GM19351 (cell line): Measurements from ENCODE around the gene SMIM8.
A peak's percentile ranks its signal among the peaks of the same experiment; 100 is the strongest.

Experiments used
- ATAC-seq: cut with Tn5 transposase; IDR thresholded peaks from one replicate; pipeline ENCODE4 v1.9.1; 2021; ENCODE audit warnings: mild to moderate bottlenecking, moderate library complexity; ENCODE audit not compliant: unreplicated experiment

SMIM8 gene

GRCh38 chr6:87333591-87334181 lies 11.3 kb downstream of the SMIM8 start:
- ATAC-seq: no peak

GRCh38 chr6:87334683-87335082 lies 12.3 kb downstream of the SMIM8 start:
- no peak for ATAC-seq

DNA sequence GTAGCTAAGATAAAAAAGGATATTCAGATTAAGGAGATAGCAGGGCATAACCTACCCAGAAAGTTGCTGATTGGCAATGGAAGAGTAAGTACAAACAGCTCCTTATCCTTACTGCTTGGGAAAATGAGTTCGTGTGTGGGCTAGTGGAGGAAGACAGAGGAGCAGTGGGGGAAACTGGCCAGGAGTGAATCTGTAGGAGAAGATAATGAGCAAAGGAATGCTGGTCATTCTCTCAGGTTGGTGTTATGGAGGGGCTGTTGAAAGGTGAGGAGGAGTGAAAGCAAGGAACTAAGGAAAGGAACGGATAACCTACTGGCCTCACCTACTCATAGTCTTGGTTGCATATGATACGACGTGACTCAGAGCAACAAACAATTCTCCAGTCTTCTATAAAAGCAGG lies 14.0 kb downstream of the SMIM8 start:
- ATAC-seq: no peak

- ATAC-seq: no peak
Measured at GRCh38 chr6:87340230-87340629, 17.8 kb downstream of the SMIM8 start.

- no peak for ATAC-seq
Measured at GRCh38 chr6:87341158-87341557, 18.8 kb downstream of the SMIM8 start.

DNA sequence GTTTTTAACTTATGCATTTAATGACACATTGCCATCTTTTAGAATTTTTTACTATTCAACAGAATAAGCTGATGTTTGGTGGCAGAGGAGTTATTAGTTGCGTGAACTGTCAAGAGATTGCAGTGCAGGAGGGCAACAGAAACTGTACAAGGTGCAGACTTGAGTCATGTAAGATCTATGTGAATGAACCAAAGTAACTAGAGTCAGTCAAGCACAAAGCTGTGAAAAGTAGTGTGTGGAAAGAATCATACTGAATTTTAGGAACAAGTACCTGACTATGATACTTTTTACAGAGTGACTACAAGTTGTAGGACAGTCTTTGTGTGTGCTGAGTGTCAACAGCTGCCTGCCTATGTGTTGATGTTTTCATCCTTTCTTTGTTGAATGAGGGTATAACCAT lies 19.5 kb downstream of the SMIM8 start:
- ATAC-seq: peak; percentile 98

- ATAC-seq: no peak
Measured at GRCh38 chr6:87342829-87343228, 20.4 kb downstream of the SMIM8 start.

DNA sequence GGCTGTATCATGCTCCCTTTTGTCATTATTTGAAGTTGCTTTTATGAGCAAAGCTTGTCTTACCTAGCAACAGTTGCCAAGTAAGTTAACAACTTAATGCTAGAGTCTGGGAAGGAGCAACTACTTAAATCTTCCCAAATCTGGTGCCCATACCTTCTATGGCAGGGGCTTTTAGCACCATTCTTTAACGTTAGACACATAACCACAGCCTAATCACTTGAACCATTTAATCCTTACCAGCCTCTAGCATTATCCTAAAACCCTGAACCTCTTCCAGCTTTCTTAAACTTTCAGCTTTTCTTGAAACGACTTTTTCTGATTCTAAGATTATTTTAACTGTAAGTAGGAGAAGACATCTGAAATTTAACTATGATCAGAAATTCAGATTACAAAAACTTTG lies 22.3 kb downstream of the SMIM8 start, which contains the start of gene C6orf163:
Gene C6orf163, plus strand, starts transcription at position 83 of the 400 bp plus-strand sequence. Its CDS starts 287 bp downstream, at position 370.
- ATAC-seq: no peak

DNA sequence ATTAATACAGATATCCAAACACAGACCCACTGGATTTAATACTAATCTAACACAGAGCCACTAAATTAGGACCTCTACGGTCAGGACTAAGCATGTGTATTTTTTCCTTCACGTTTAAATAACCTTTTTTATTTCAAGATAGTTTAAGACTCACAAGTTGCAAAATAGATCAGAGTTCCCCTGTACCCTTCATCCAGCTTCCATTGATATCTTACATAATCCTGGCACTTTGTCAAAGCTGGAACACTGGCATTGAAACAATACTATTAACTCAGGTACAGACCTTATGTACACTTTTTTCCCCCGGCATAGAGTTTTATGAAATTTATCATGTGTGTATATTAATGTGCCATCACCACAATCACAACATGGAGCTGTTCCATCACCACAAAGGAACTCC lies 24.3 kb downstream of the SMIM8 start:
- ATAC-seq: no peak

- ATAC-seq: no peak
Measured at GRCh38 chr6:87349896-87350295, 27.5 kb downstream of the SMIM8 start.

DNA sequence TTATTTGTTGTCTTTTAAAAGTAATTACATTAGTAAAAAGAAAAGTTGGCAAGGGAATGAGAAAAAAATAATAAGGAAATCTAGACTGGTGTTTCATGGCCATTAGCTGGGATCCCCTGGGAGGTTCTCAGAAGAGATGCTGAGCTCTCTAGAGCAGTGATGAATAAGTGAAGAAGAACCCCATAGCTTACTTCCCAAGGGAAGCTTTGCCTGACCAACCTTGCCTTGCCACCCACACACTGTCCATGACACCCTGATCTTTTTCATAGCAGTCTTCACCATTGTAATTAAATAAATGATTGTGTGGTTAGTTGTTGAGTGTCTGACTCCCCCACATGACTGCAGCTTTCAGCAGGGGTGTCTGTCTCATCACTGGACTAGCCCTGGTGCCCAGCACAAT lies 28.1 kb downstream of the SMIM8 start:
- no peak for ATAC-seq

DNA sequence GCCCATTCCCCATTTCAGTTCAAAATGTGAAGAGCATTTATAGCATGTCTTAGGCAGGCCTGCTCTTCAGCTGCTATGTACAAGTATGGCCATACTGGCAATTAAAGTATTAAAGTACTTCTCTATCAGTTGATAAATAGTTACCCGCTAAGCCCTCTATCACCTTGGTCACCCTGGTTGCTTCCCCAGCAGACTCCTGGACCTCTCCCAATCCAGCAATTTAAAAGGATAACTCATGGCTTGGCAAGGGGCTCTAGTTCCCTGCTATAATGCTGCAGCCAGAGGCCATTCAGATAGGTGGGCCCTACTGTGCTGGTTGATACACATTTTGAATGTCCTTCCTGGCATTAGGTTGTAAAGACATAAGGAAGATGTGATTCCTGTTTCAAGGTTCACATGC lies 29.2 kb downstream of the SMIM8 start:
- ATAC-seq: no peak

GRCh38 chr6:87356181-87356580 lies 33.8 kb downstream of the SMIM8 start:
- ATAC-seq: no peak

GRCh38 chr6:87357479-87358196 lies 35.2 kb downstream of the SMIM8 start:
- ATAC-seq: no peak

GRCh38 chr6:87364602-87365252 lies 42.3 kb downstream of the SMIM8 start:
- ATAC-seq: no peak

DNA sequence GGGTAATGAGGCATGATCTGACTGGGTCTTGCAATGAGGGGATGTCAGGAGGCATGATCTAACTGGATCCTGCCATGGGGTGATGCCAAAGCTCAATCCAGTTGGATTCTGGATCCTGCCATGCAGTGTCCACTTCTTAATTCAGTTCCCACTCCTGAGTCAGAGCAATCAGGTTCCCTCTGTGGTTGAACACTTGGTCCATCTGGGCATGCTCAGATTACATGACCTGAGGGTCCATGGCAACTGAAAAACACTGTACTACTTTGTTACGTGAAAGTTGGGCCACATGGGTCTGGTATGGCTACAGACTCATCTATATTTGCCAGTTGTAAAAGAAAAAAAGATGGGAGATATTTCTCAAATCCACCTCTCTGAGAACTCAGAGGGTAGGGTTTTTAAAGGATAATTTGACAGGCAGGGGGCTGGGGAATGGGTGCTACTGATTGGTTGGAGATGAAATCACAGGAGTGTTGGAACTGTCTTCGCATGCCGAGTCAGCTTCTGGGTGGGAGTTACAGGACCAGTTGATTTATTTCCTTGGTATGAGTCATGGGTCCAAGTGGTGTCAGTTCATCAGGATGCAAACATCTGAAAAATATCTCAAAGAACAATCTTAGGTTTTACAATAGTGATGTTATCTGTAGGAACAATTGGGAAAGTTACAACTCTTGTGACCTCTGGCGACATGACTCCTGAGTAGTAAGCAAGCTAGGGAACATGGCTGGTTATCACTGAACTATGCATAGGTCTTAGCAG lies 43.9 kb downstream of the SMIM8 start:
- ATAC-seq: no peak

DNA sequence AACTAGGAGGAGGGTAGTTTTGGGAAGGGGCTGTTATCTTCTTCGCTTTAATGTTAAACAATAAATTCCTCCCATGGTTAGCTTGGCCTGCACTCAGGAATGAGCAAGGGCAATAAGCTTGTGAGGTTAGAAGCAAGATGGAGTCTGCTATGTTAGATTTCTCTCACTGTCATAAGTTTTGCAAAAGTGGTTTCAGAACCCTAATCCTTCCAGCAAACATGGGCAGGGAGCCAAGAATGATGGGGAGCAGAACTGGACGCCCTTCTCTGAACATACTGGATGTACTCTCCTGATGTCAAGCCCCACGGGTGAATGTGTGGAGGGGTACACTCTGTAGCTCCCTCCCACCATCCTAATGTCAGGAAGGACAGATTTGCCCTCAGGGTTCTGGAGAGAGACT lies 44.5 kb downstream of the SMIM8 start:
- ATAC-seq: no peak

DNA sequence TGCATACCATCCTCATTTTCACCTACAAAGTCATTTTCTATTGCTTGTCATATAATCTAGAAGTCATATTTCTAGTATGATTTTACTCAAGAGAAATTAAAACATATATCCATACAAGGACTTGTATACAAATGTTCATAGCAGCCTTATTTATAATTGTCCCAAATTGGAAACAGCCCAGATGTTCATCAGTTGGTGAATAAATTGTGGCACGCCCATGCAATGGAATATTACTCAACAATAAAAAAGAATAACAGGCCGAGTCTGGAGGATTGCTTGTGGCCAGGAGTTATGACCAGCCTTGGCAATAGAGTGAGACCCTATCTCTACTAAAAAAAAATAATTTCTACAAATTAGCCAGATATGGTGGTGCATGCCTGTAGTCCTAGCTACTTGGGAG lies 51.0 kb downstream of the SMIM8 start:
- ATAC-seq: no peak

DNA sequence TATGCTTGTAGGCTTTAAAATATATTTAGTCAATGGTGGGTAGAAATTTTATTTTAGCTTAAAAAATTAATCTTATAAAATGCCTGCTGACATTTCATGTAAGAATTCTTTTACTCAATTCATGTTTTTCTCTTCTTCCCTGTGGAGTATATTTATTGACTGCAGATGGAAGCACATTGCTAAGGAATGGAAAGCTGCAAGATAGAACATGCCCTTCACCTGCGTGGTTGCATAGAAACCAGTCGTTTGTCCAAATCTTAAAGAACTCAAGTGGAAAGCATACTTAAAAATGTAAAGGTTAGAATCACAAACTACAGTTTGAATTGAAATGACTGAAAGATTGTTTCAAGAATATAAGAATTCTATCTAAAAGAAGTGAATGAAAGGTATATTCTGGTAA lies 52.9 kb downstream of the SMIM8 start:
- no peak for ATAC-seq

- no peak for ATAC-seq
Measured at GRCh38 chr6:87376643-87377042, 54.3 kb downstream of the SMIM8 start.

DNA sequence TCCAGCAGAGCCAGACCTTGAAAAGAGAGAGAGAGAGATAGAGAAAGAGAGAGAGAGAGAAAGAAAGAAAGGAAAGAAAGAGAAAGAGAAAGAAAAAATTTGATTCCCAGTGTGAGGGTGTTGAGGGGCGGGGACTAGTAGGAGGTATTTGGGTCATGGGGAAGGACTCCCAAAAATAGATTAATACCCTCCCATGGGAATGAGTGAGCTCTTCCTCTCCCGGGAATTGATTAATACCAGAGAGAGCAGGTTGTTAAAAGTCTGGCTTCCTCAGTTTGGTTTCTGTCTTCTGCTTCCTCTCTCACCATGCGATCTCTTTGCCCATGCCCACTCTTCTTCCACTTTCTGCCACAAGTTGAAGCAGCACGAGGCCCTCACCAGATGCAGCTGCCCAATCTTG lies 56.6 kb downstream of the SMIM8 start:
- ATAC-seq: no peak

- no peak for ATAC-seq
Measured at GRCh38 chr6:87382861-87383260, 60.5 kb downstream of the SMIM8 start.
